GM21619 (cell line): ENCODE data around the gene TLK1.

Experiments
- ATAC-seq: cut with Tn5 transposase; IDR thresholded peaks from one replicate; pipeline ENCODE4 v1.9.1; 2021; ENCODE audit not compliant: unreplicated experiment

The TLK1 gene

GRCh38 chr2:170969030-170969429, 191.7 kb downstream of the TLK1 start:
- no peak for ATAC-seq

- ATAC-seq = no peak
Observed at GRCh38 chr2:170968205-170969003, 192.3 kb downstream of the TLK1 start.

- ATAC-seq = no peak
Observed at GRCh38 chr2:170967553-170967952, 193.1 kb downstream of the TLK1 start.

- no peak for ATAC-seq
Observed at GRCh38 chr2:170966648-170967396, 193.9 kb downstream of the TLK1 start.

GRCh38 chr2:170965446-170966225, 195.1 kb downstream of the TLK1 start:
- no peak for ATAC-seq

GRCh38 chr2:170963386-170963785, 197.3 kb downstream of the TLK1 start:
- no peak for ATAC-seq

GRCh38 chr2:170953941-170954340, 206.8 kb downstream of the TLK1 start:
- no peak for ATAC-seq

- peak; percentile 84 for ATAC-seq
Observed at GRCh38 chr2:170950221-170950761, 210.4 kb downstream of the TLK1 start.

- ATAC-seq = no peak
Observed at GRCh38 chr2:170949415-170949814, 211.3 kb downstream of the TLK1 start.

GRCh38 chr2:170944545-170944944, 216.1 kb downstream of the TLK1 start:
- no peak for ATAC-seq

- no peak for ATAC-seq
Observed at GRCh38 chr2:170943596-170943995, 217.1 kb downstream of the TLK1 start.

GRCh38 chr2:170943041-170943440, 217.7 kb downstream of the TLK1 start:
- ATAC-seq = no peak

GRCh38 chr2:170942615-170943014, 218.1 kb downstream of the TLK1 start:
- no peak for ATAC-seq
